Measurements from ENCODE around the gene GYPE. TPM values are rescaled to one million over a fixed set of nuclear protein-coding genes. Genes with fewer than 3 reads are reported as not detected.
"Not testable (repeated sequence)": the region's sequence is repeated elsewhere in the genome, so short reads cannot be mapped to it uniquely, and the experiment has no call there.

Gene GYPE
- total RNA-seq (1 to 10 TPM in 2 of 5 experiments, under 1 TPM in 2, not detected in 1; 0.12 to 1.8 (median 0.68) TPM), polyA plus RNA-seq (1 to 10 TPM; 2.4 to 3.6 TPM), total RNA-seq (not detected)

GRCh38 chr4:143905440-143905839, at the start of gene GYPE:
Gene GYPE (minus strand): TSS chr4:143905559. CDS start chr4:143905507, 52 bp downstream.
- H3K9me3 ChIP-seq (ENCODE audit: control insufficient read depth in 2 of 3, low read length in 3 of 3); H3K4me3 ChIP-seq (ENCODE audit: low read length); H3K27me3 ChIP-seq (ENCODE audit: control insufficient read depth in 2 of 2, insufficient read depth in 2 of 2, low read length in 2 of 2); H3K9me3 Mint-ChIP-seq; DNase-seq; H3K36me3 Mint-ChIP-seq; CTCF ChIA-PET; ATAC-seq; H3K36me3 ChIP-seq (ENCODE audit: control insufficient read depth in 2 of 3, insufficient read depth in 3 of 3, low read length in 3 of 3); H3K27ac ChIP-seq (ENCODE audit: low read depth, low read length); H3K4me1 ChIP-seq (ENCODE audit: control insufficient read depth in 2 of 2, insufficient read depth in 2 of 2, low read length in 2 of 2); H3K27ac Mint-ChIP-seq; POLR2A ChIA-PET: not testable (repeated sequence)
- Mint-ChIP-seq H3K4me3 (peak within 1 kb of the TSS in 1 of 10 donors; percentile 9), H3K27me3 (peaks cover 0 to 28% (median 6%) of the 10 kb centered on the region in 5 donors), H3K4me1 (peaks cover 0 to 37% (median 3%) of the 10 kb centered on the region in 7 donors)
- intact Hi-C loops (cut with micrococcal nuclease): loop anchor here (5.0 to 10.0 kb wide), 2 partner anchors 131 to 348 kb away; no protein-coding TSS in a partner anchor

DNA sequence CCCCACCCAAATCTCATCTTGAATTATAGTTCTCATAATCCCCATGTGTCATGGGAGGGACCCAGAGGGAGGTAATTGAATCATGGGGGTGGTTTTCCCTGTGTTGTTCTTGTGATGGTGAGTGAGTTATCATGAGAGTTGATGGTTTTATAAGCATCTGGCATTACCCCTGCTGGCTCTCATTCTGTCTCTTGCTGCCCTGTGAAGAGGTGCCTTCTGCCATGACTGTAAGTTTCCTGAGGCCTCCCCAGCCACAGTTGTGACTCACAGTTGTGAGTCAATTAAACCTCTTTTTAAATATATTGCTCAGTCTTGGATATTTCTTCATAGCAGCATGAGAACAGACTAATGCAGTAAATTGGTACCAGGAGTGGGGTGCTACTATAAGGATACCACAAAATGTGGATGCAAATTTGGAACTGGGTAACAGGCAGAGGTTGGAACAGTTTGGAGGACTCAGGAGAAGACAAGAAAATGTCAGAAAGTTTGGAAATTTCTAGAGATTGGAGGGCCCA, 46.2 kb upstream of the GYPE start:
- Mint-ChIP-seq H3K36me3 (peaks cover 0 to 17% (median 0%) of the 10 kb centered on the region in 5 donors), H3K9me3 (peaks cover 0 to 32% (median 15%) of the 10 kb centered on the region in 11 donors), H3K27me3 (peaks cover 0 to 14% (median 3%) of the 10 kb centered on the region in 5 donors)
- H3K27ac Mint-ChIP-seq; H3K9me3 ChIP-seq (ENCODE audit: control insufficient read depth in 2 of 3, low read length in 3 of 3); DNase-seq; H3K27ac ChIP-seq (ENCODE audit: low read depth, low read length); intact Hi-C loops (cut with micrococcal nuclease); H3K4me3 Mint-ChIP-seq; CTCF ChIA-PET; H3K4me1 Mint-ChIP-seq; H3K36me3 ChIP-seq (ENCODE audit: control insufficient read depth in 2 of 3, insufficient read depth in 3 of 3, low read length in 3 of 3); ATAC-seq; H3K4me3 ChIP-seq (ENCODE audit: low read length); H3K4me1 ChIP-seq (ENCODE audit: control insufficient read depth in 2 of 2, insufficient read depth in 2 of 2, low read length in 2 of 2); H3K27me3 ChIP-seq (ENCODE audit: control insufficient read depth in 2 of 2, insufficient read depth in 2 of 2, low read length in 2 of 2); POLR2A ChIA-PET: not testable (repeated sequence)

DNA sequence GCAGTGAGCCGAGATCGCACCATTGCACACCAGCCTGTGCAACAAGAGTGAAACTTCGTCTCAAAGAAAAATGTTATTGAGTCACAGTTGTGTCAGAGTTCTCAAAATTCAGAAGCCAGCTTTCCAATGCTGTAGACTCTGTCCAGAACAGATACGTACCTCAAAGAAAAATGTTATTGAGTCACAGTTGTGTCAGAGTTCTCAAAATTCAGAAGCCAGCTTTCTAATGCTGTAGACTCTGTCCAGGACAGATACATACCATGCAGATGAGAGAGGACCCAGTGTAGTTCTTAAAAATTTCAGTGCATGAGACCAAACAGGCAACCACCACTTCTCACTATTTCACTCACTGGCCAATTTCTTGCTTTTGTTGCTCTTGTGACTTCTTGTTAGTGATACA, 45.6 kb upstream of the GYPE start:
- H3K27ac Mint-ChIP-seq; H3K4me1 Mint-ChIP-seq; H3K4me3 ChIP-seq (ENCODE audit: low read length); H3K9me3 ChIP-seq (ENCODE audit: control insufficient read depth in 2 of 3, low read length in 3 of 3); H3K27me3 ChIP-seq (ENCODE audit: control insufficient read depth in 2 of 2, insufficient read depth in 2 of 2, low read length in 2 of 2); DNase-seq; H3K4me3 Mint-ChIP-seq; H3K36me3 ChIP-seq (ENCODE audit: control insufficient read depth in 2 of 3, insufficient read depth in 3 of 3, low read length in 3 of 3); intact Hi-C loops (cut with micrococcal nuclease); ATAC-seq; CTCF ChIA-PET; H3K27ac ChIP-seq (ENCODE audit: low read depth, low read length); H3K4me1 ChIP-seq (ENCODE audit: control insufficient read depth in 2 of 2, insufficient read depth in 2 of 2, low read length in 2 of 2): not testable (repeated sequence)
- peaks cover 0 to 14% (median 3%) of the 10 kb centered on the region in 5 donors for H3K27me3 Mint-ChIP-seq
- POLR2A ChIA-PET: interaction anchor here (0.6 kb wide), 1 partner anchor 174 kb away, joined by 3 read pairs; no protein-coding TSS in a partner anchor
- peaks cover 0 to 32% (median 15%) of the 10 kb centered on the region in 11 donors for H3K9me3 Mint-ChIP-seq
- H3K36me3 Mint-ChIP-seq: peaks cover 0 to 17% (median 0%) of the 10 kb centered on the region in 5 donors

GRCh38 chr4:143950185-143950584, 44.8 kb upstream of the GYPE start:
- H3K27me3 ChIP-seq (ENCODE audit: control insufficient read depth in 2 of 2, insufficient read depth in 2 of 2, low read length in 2 of 2); CTCF ChIA-PET; H3K27ac Mint-ChIP-seq; H3K4me1 ChIP-seq (ENCODE audit: control insufficient read depth in 2 of 2, insufficient read depth in 2 of 2, low read length in 2 of 2); H3K4me1 Mint-ChIP-seq; H3K4me3 Mint-ChIP-seq; H3K4me3 ChIP-seq (ENCODE audit: low read length); H3K27ac ChIP-seq (ENCODE audit: low read depth, low read length); DNase-seq; ATAC-seq; H3K9me3 ChIP-seq (ENCODE audit: control insufficient read depth in 2 of 3, low read length in 3 of 3); H3K36me3 ChIP-seq (ENCODE audit: control insufficient read depth in 2 of 3, insufficient read depth in 3 of 3, low read length in 3 of 3); intact Hi-C loops (cut with micrococcal nuclease): not testable (repeated sequence)
- POLR2A ChIA-PET: interaction anchor here (0.6 kb wide), 1 partner anchor 173 kb away, joined by 3 read pairs; no protein-coding TSS in a partner anchor
- H3K36me3 Mint-ChIP-seq: peaks cover 0 to 17% (median 0%) of the 10 kb centered on the region in 5 donors
- peaks cover 0 to 32% (median 15%) of the 10 kb centered on the region in 11 donors for H3K9me3 Mint-ChIP-seq
- H3K27me3 Mint-ChIP-seq: peaks cover 0 to 19% (median 8%) of the 10 kb centered on the region in 5 donors

DNA sequence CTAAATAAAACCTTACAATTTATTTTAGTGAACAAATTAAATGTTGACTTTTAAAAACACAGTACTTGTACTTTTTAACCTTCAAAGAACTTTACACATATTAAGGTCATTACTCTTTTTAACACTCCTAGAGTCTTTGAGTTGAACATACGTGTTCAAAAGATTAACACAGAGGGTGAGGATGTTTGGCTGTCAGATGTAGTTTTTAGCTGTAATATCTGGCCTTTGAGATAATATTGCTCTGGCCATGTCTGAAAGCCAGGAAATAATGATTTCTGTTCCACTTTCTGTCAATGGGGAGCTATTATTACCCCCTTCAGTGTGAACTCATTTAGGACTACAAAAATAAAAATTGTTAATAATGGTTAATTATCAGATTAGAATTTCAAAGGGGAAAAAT, 42.1 kb upstream of the GYPE start:
- H3K36me3 ChIP-seq (ENCODE audit: control insufficient read depth in 2 of 3, insufficient read depth in 3 of 3, low read length in 3 of 3); H3K4me3 Mint-ChIP-seq; ATAC-seq; H3K4me1 ChIP-seq (ENCODE audit: control insufficient read depth in 2 of 2, insufficient read depth in 2 of 2, low read length in 2 of 2); H3K27ac ChIP-seq (ENCODE audit: low read depth, low read length); intact Hi-C loops (cut with micrococcal nuclease); H3K9me3 ChIP-seq (ENCODE audit: control insufficient read depth in 2 of 3, low read length in 3 of 3); H3K27ac Mint-ChIP-seq; H3K4me3 ChIP-seq (ENCODE audit: low read length); DNase-seq; CTCF ChIA-PET; H3K36me3 Mint-ChIP-seq; H3K27me3 ChIP-seq (ENCODE audit: control insufficient read depth in 2 of 2, insufficient read depth in 2 of 2, low read length in 2 of 2); H3K4me1 Mint-ChIP-seq; POLR2A ChIA-PET: not testable (repeated sequence)
- Mint-ChIP-seq H3K27me3 (peaks cover 0 to 23% (median 9%) of the 10 kb centered on the region in 5 donors), H3K9me3 (peaks cover 0 to 25% (median 11%) of the 10 kb centered on the region in 11 donors)

- intact Hi-C loops (cut with micrococcal nuclease); DNase-seq; ATAC-seq; H3K36me3 ChIP-seq (ENCODE audit: control insufficient read depth in 2 of 3, insufficient read depth in 3 of 3, low read length in 3 of 3); H3K36me3 Mint-ChIP-seq; POLR2A ChIA-PET; H3K27ac ChIP-seq (ENCODE audit: low read depth, low read length); H3K27ac Mint-ChIP-seq; H3K27me3 ChIP-seq (ENCODE audit: control insufficient read depth in 2 of 2, insufficient read depth in 2 of 2, low read length in 2 of 2); H3K9me3 ChIP-seq (ENCODE audit: control insufficient read depth in 2 of 3, low read length in 3 of 3); H3K4me3 Mint-ChIP-seq; H3K4me3 ChIP-seq (ENCODE audit: low read length); CTCF ChIA-PET; H3K4me1 Mint-ChIP-seq; H3K9me3 Mint-ChIP-seq; H3K4me1 ChIP-seq (ENCODE audit: control insufficient read depth in 2 of 2, insufficient read depth in 2 of 2, low read length in 2 of 2): not testable (repeated sequence)
- peaks cover 0 to 15% (median 5%) of the 10 kb centered on the region in 5 donors for H3K27me3 Mint-ChIP-seq
Measured at GRCh38 chr4:143940708-143941107, 35.3 kb upstream of the GYPE start.

- Mint-ChIP-seq H3K9me3 (peaks cover 0 to 4% (median 0%) of the 10 kb centered on the region in 11 donors), H3K4me3 (no peak overlapping the region), H3K4me1 (no peaks in the 10 kb centered on the region), H3K27me3 (peaks cover 0 to 6% (median 0%) of the 10 kb centered on the region in 5 donors), H3K36me3 (no peaks in the 10 kb centered on the region), H3K27ac (no peak overlapping the region)
- no peaks in the 10 kb centered on the region for H3K27me3 ChIP-seq (ENCODE audit: control insufficient read depth in 2 of 2, insufficient read depth in 2 of 2, low read length in 2 of 2)
- POLR2A ChIA-PET: no interaction called here
- CTCF ChIA-PET: no interaction called here
- DNase-seq: no peak
- H3K9me3 ChIP-seq (ENCODE audit: control insufficient read depth in 2 of 3, low read length in 3 of 3): no peaks in the 10 kb centered on the region
- H3K27ac ChIP-seq (ENCODE audit: low read depth, low read length): no peak overlapping the region
- H3K4me1 ChIP-seq (ENCODE audit: control insufficient read depth in 2 of 2, insufficient read depth in 2 of 2, low read length in 2 of 2): no peaks in the 10 kb centered on the region
- H3K4me3 ChIP-seq (ENCODE audit: low read length): no peak overlapping the region
- no peaks in the 10 kb centered on the region for H3K36me3 ChIP-seq (ENCODE audit: control insufficient read depth in 2 of 3, insufficient read depth in 3 of 3, low read length in 3 of 3)
- intact Hi-C loops (cut with micrococcal nuclease): no loop called here
- ATAC-seq: no peak
Measured at GRCh38 chr4:143939528-143939927, 34.2 kb upstream of the GYPE start.
